ENCODE data around the gene EFS.

The EFS gene

GRCh38 chr14:23405096-23405495 lies 40.1 kb upstream of the EFS start:
- POLR2A ChIA-PET, result no interaction called here
- CTCF ChIA-PET, result no interaction called here
- H3K9me3 ChIP-seq (ENCODE audit: control insufficient read depth, insufficient read depth, low read depth, low read length), result no peaks in the 10 kb centered on the region

GRCh38 chr14:23404331-23404900 lies 39.4 kb upstream of the EFS start:
- TF ChIP-seq ZNF184 (tag by site-specific recombination; IDR thresholded peaks at IDR 0.05) (no peak), ZBTB44 (tag by site-specific recombination; IDR thresholded peaks at IDR 0.05) (no peak), ZNF629 (tag by site-specific recombination; IDR thresholded peaks at IDR 0.05) (no peak)
- H3K27ac ChIP-seq (ENCODE audit: extremely low read depth, low read depth, low read length), result no peak overlapping the region
- no peak overlapping the region for H3K4me3 ChIP-seq (ENCODE audit: low read depth, low read length)
- no peaks in the 10 kb centered on the region for H3K9me3 ChIP-seq (ENCODE audit: control insufficient read depth, insufficient read depth, low read depth, low read length)
- no peaks in the 10 kb centered on the region for H3K36me3 ChIP-seq (ENCODE audit: control insufficient read depth in 2 of 2, insufficient read depth in 1 of 2, low read length in 2 of 2)
- no peaks in the 10 kb centered on the region for H3K4me1 ChIP-seq (ENCODE audit: control insufficient read depth, insufficient read depth, low read length)
- ChIA-PET CTCF (no interaction called here), POLR2A (no interaction called here)

More at GRCh38 chr14:23405096-23405495, 40.1 kb upstream of the EFS start:
- no peak overlapping the region for H3K27ac ChIP-seq (ENCODE audit: extremely low read depth, low read depth, low read length)
- no peak overlapping the region for H3K4me3 ChIP-seq (ENCODE audit: low read depth, low read length)
- TF ChIP-seq ELK4 (IDR thresholded peaks at IDR 0.05; ENCODE audit: borderline replicate concordance, low read depth, low read length) (no peak), ZNF645 (tag by site-specific recombination; IDR thresholded peaks at IDR 0.05) (no peak), TRIM28 (IDR thresholded peaks at IDR 0.05; ENCODE audit: borderline replicate concordance, low read length) (no peak), ZNF26 (tag by site-specific recombination; IDR thresholded peaks at IDR 0.05) (no peak), PATZ1 (tag by site-specific recombination; IDR thresholded peaks at IDR 0.05) (no peak), ZNF585B (tag by site-specific recombination; IDR thresholded peaks at IDR 0.05) (no peak), ZNF221 (tag by site-specific recombination; IDR thresholded peaks at IDR 0.05; ENCODE audit: borderline replicate concordance) (no peak), ZFP37 (tag by site-specific recombination; IDR thresholded peaks at IDR 0.05) (no peak), ZNF211 (tag by site-specific recombination; IDR thresholded peaks at IDR 0.05; ENCODE audit: low read depth) (no peak), ZNF2 (tag by site-specific recombination; IDR thresholded peaks at IDR 0.05) (no peak), ZNF530 (tag by site-specific recombination; IDR thresholded peaks at IDR 0.05; ENCODE audit: low read depth) (no peak), ZFP69B (tag by site-specific recombination; IDR thresholded peaks at IDR 0.05) (no peak), GFI1B (tag by site-specific recombination; IDR thresholded peaks at IDR 0.05) (no peak), FEZF1 (tag by site-specific recombination; IDR thresholded peaks at IDR 0.05) (no peak), ZNF621 (tag by site-specific recombination; IDR thresholded peaks at IDR 0.05) (no peak), ZNF302 (tag by site-specific recombination; IDR thresholded peaks at IDR 0.05; ENCODE audit: low read depth) (no peak), ZNF311 (tag by site-specific recombination; IDR thresholded peaks at IDR 0.05; ENCODE audit: borderline replicate concordance) (no peak), ZNF768 (tag by site-specific recombination; IDR thresholded peaks at IDR 0.05) (no peak)
- no peaks in the 10 kb centered on the region for H3K4me1 ChIP-seq (ENCODE audit: control insufficient read depth, insufficient read depth, low read length)
- H3K36me3 ChIP-seq (ENCODE audit: control insufficient read depth in 2 of 2, insufficient read depth in 1 of 2, low read length in 2 of 2), result no peaks in the 10 kb centered on the region
